ENCODE measurements around the gene TUBD1.

DNA sequence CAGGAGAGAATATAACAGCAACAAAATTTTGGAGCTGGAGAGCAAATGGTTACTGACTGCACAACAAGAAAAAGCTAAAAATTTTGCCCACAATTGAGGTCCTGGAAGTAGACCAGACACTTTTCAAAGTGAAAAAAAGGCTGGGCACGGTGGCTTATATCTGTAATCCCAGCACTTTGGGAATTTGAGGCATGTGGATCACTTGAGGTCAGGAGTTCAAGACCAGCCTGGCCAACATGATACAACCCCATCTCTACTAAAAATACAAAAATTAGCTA lies 22.9 kb downstream of the TUBD1 start:
- TF ChIP-seq CTCF (IDR thresholded peaks at IDR 0.05) (no peak), EZH2 (IDR thresholded peaks at IDR 0.05; ENCODE audit: borderline replicate concordance, insufficient read depth, low read depth, low read length, poor library complexity, severe bottlenecking) (no peak)
